Neural cell (in vitro differentiated cells): Measurements from ENCODE around the gene COG1. TPM values are rescaled to one million over a fixed set of nuclear protein-coding genes. Genes with fewer than 3 reads are reported as not detected.

ENCODE experiments used
- H2AFZ ChIP-seq: fragments of 200-600, 300-800 bp; sonication (generic), shearing (Covaris generic); 2 replicates; pipeline ENCODE4 v1.6.0; 2014; ENCODE audit warnings: low read depth, mild to moderate bottlenecking, antibody characterized with exemption, low read length, moderate library complexity
- H3F3A ChIP-seq: fragments of 200-600 bp; shearing (Covaris generic); 2 replicates; pipeline ENCODE4 v1.6.1; 2016; ENCODE audit warnings: mild to moderate bottlenecking, moderate library complexity, mixed read lengths, antibody characterized with exemption, low read length; ENCODE audit not compliant: insufficient read depth, poor library complexity, severe bottlenecking
- H3K27ac ChIP-seq: fragments of 200-600, 300-800 bp; sonication (generic), shearing (Covaris generic); 2 replicates; pipeline ENCODE4 v1.5.1; 2014; ENCODE audit warnings: mild to moderate bottlenecking, low read length, moderate library complexity
- H3K27me3 ChIP-seq: fragments of 300-800, 200-600 bp; sonication (generic), shearing (Covaris generic); 2 replicates; pipeline ENCODE4 v1.6.0; 2014; ENCODE audit warnings: mild to moderate bottlenecking, low read depth, low read length, moderate library complexity; ENCODE audit not compliant: insufficient read depth
- H3K36me3 ChIP-seq: fragments of 300-800, 200-600 bp; sonication (generic), shearing (Covaris generic); 2 replicates; pipeline ENCODE4 v1.5.1; 2014; ENCODE audit warnings: mild to moderate bottlenecking, antibody characterized with exemption, low read length, moderate library complexity; ENCODE audit not compliant: insufficient read depth
- H3K4me2 ChIP-seq: fragments of 300-800, 200-600 bp; sonication (generic), shearing (Covaris generic); 2 replicates; pipeline ENCODE4 v1.6.0; 2014; ENCODE audit warnings: mild to moderate bottlenecking, low read length
- H3K4me3 ChIP-seq: fragments of 300-800, 200-600 bp; sonication (generic), shearing (Covaris generic); 2 replicates; pipeline ENCODE4 v1.5.1; 2014; ENCODE audit warnings: mild to moderate bottlenecking, low read length, moderate library complexity
- H3K79me2 ChIP-seq: fragments of 200-600 bp; shearing (Covaris generic); replicated peaks from 2 replicates; pipeline ENCODE4 v1.6.0; 2014; ENCODE audit warnings: mild to moderate bottlenecking, low read length, moderate library complexity; ENCODE audit not compliant: insufficient read depth
- H3K9ac ChIP-seq: fragments of 300-800, 200-600 bp; sonication (generic), shearing (Covaris generic); 2 replicates; pipeline ENCODE4 v1.6.1; 2016; ENCODE audit warnings: mild to moderate bottlenecking, low read length, mixed read lengths
- H3K9me2 ChIP-seq: fragments of 200-600 bp; shearing (Covaris generic); 2 replicates; pipeline ENCODE4 v1.6.1; 2016; ENCODE audit warnings: mild to moderate bottlenecking, low read length, mixed read lengths; ENCODE audit not compliant: insufficient read depth
- H3K9me3 ChIP-seq: fragments of 200-600, 300-800 bp; sonication (generic), shearing (Covaris generic); 2 replicates; pipeline ENCODE4 v1.6.1; 2016; ENCODE audit warnings: mild to moderate bottlenecking, mixed run types, low read length, moderate library complexity, mixed read lengths
- H4K20me1 ChIP-seq: fragments of 200-600 bp; shearing (Covaris generic); 2 replicates; pipeline ENCODE4 v1.6.1; 2016; ENCODE audit warnings: mild to moderate bottlenecking, mixed run types; ENCODE audit not compliant: insufficient read depth
- CTCF ChIP-seq: fragments of 450-650 bp; IDR thresholded peaks from 2 replicates; pipeline ENCODE4 v1.5.1; 2014; ENCODE audit warnings: antibody characterized with exemption, mild to moderate bottlenecking, moderate library complexity; ENCODE audit not compliant: poor library complexity, severe bottlenecking
- EP300 ChIP-seq: fragments of 450-650 bp; conservative IDR thresholded peaks from 2 replicates; pipeline ENCODE4 v1.6.1; 2014; ENCODE audit warnings: antibody characterized with exemption, mild to moderate bottlenecking, moderate library complexity; ENCODE audit not compliant: poor library complexity, severe bottlenecking
- EZH2 ChIP-seq: fragments of 200-600, 300-800 bp; shearing (Covaris generic), sonication (generic); IDR thresholded peaks from 2 replicates; pipeline ENCODE4 v1.6.1; 2014; ENCODE audit warnings: antibody characterized with exemption, low read length, borderline replicate concordance, mild to moderate bottlenecking; ENCODE audit not compliant: insufficient read depth, poor library complexity, severe bottlenecking
- MXI1 ChIP-seq: fragments of 450-650 bp; conservative IDR thresholded peaks from 2 replicates; pipeline ENCODE4 v1.6.1; 2014; ENCODE audit warnings: antibody characterized with exemption, mild to moderate bottlenecking; ENCODE audit not compliant: poor library complexity, severe bottlenecking
- POLR2AphosphoS5 ChIP-seq: IDR thresholded peaks from 2 replicates; pipeline ENCODE4 v1.6.1; 2012
- RAD21 ChIP-seq: fragments of 450-650 bp; conservative IDR thresholded peaks from 2 replicates; pipeline ENCODE4 v1.6.1; 2014; ENCODE audit warnings: antibody characterized with exemption, mild to moderate bottlenecking, moderate library complexity
- REST ChIP-seq: IDR thresholded peaks from 2 replicates; pipeline ENCODE4 v1.6.1; 2012; ENCODE audit warnings: borderline replicate concordance
- SMC3 ChIP-seq: fragments of 450-650 bp; conservative IDR thresholded peaks from 2 replicates; pipeline ENCODE4 v1.6.1; 2014; ENCODE audit warnings: antibody characterized with exemption, mild to moderate bottlenecking, moderate library complexity; ENCODE audit not compliant: poor library complexity
- TAF1 ChIP-seq: IDR thresholded peaks from 2 replicates; pipeline ENCODE4 v1.6.1; 2012; ENCODE audit warnings: low read depth
- polyA plus RNA-seq: library from polyadenylated mRNA; depleted of rRNA; stranded (reverse); fragments of >200 nt; gene quantifications from 2 replicates; pipeline ENCODE4 v1.2.3, GENCODE V29; 2014

COG1 gene
- polyA plus RNA-seq, 1 donor from 2014 or later: 23.5 TPM

GRCh38 chr17:73199751-73200317, 7.0 kb downstream of the COG1 start:
- H3K27ac ChIP-seq: no peak overlapping the region
- no peaks in the 10 kb centered on the region for H3K79me2 ChIP-seq
- no peaks in the 10 kb centered on the region for H4K20me1 ChIP-seq
- H3K36me3 ChIP-seq: peaks cover 8% of the 10 kb centered on the region
- no peaks in the 10 kb centered on the region for H3K9me3 ChIP-seq
- H3K27me3 ChIP-seq: no peaks in the 10 kb centered on the region
- no peaks in the 10 kb centered on the region for H3K9me2 ChIP-seq
- TF ChIP-seq REST: no peak
- no peak for TF ChIP-seq POLR2AphosphoS5
- TF ChIP-seq EZH2: no peak
- TF ChIP-seq RAD21: no peak
- no peak for TF ChIP-seq EP300
- TF ChIP-seq TAF1: no peak
- no peak for TF ChIP-seq MXI1
- no peak for TF ChIP-seq SMC3
- no peak for TF ChIP-seq CTCF
- no peak overlapping the region for H3K4me2 ChIP-seq
- H2AFZ ChIP-seq: no peak overlapping the region
- H3F3A ChIP-seq: no peaks in the 10 kb centered on the region
- no peak overlapping the region for H3K9ac ChIP-seq
- H3K4me3 ChIP-seq: no peak overlapping the region

GRCh38 chr17:73200476-73200875, 7.6 kb downstream of the COG1 start:
- H3K36me3 ChIP-seq: peaks cover 8% of the 10 kb centered on the region
- no peaks in the 10 kb centered on the region for H3F3A ChIP-seq
- TF ChIP-seq EZH2 (no peak), TAF1 (no peak), EP300 (no peak), MXI1 (no peak), REST (no peak), POLR2AphosphoS5 (no peak), SMC3 (no peak)
- no peaks in the 10 kb centered on the region for H4K20me1 ChIP-seq
- no peak overlapping the region for H2AFZ ChIP-seq
- no peaks in the 10 kb centered on the region for H3K79me2 ChIP-seq
- no peaks in the 10 kb centered on the region for H3K27me3 ChIP-seq
- H3K9me3 ChIP-seq: no peaks in the 10 kb centered on the region
- no peak overlapping the region for H3K9ac ChIP-seq
- H3K9me2 ChIP-seq: no peaks in the 10 kb centered on the region
- H3K27ac ChIP-seq: no peak overlapping the region
- no peak overlapping the region for H3K4me3 ChIP-seq
- no peak overlapping the region for H3K4me2 ChIP-seq
